Jurkat, Clone E6-1 (cell line): ENCODE results near the gene HEPACAM.

Experiments
- DNase-seq: peaks from one replicate; pipeline ENCODE4 v3.0.0-alpha.2; 2011; ENCODE audit warnings: low read depth, low spot score
- H3K4me3 ChIP-seq: 2 replicates; pipeline ENCODE4 v1.5.1; 2011; ENCODE audit warnings: mild to moderate bottlenecking, low read length, control low read depth, moderate library complexity

The HEPACAM gene

DNA sequence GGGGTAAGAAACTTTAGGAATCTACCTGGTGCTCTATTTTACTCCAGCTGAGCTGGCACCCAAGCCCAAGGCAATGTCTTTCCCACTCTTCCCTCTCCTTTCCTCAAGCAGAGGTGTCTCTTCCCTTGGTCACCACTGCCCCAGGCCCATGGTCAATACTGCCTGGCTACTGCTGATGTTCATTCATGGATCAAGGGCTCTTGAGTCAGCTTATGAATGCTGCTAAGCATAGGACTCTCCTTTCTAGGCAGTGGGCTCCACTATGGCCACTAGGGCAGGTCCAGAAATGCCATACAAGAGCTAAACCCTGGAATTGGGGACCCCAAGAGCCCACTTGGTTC is 19.5 kb downstream of the HEPACAM start:
- no peak overlapping the region for H3K4me3 ChIP-seq
- DNase-seq: no peak

DNA sequence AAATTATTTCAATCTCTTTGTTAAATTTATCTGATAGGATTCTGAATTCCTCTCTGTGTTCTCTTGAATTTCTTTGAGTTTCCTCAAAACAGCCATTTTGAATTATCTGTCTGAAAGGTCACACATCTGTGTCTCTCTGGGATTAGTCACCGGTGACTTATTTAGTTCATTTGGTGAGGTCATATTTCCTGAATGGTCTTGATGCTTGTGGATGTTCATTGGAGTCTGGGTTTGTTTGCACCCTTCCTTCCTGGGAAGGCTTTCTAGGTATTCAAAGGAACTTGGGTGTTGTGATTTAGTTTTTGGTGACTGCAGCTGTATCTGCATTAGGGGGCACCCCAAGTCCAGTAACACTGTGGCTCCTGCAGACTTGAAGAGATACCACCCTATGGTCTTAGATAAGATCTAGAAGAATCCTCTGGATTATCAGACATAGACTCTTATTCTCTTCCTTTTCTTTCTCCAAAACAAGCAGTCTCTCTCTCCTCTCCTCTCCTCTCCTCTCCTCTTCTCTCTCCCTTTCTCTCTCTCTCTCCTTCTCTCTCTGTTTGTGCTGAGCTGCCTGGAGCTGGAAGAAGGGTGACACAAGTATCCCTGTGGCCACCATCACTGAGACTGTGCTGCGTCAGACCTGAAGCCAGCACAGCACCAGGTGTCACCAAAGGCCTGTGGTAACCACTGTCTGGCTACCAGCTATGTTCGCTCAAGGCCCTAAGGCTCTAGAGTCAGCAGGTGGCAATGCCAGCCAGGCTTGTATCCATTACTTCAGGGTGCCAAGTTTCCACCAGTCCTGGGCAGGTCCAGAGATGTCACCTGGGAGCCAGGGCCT is 20.1 kb downstream of the HEPACAM start:
- no peak overlapping the region for H3K4me3 ChIP-seq
- DNase-seq: peak; percentile 59

DNA sequence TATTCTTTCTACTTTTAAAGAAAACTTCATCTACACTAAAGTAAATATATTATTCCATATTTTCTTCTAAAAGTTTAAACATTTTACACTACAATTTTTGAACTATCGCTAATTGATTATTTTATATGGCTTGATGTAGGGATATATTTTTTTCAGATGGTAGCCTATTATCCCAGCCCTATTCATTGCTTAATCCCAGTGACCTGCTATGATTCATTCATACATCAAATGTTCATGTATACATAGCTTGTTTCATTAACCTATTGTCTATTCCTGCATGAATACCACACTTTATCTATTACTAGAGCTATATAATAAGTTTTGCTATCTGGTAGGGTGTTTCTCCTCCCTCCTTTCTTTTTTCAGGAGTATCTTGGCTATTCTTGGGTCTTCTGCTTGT is 33.2 kb downstream of the HEPACAM start:
- no peak overlapping the region for H3K4me3 ChIP-seq
- DNase-seq: no peak

DNA sequence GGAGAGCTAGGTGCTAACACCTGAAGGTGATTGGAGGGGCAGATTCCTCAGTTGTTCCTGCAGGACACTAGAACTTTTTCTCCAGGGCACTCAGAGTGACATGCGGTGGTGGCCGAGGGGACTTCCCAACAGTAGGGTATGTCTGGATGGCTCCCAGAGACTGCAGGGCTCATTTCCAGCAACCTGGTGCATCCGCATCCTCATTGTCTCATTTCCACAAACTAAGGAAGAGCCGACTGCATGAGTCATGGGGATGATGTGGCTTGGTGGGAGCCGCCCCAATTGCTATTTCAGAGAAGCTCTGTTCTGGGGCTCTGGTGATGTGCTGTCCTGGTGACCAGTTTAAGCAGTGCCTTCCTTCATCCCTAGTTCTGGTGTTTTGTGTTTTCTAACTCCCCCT is 35.4 kb downstream of the HEPACAM start:
- no peak for DNase-seq
- H3K4me3 ChIP-seq: no peak overlapping the region

DNA sequence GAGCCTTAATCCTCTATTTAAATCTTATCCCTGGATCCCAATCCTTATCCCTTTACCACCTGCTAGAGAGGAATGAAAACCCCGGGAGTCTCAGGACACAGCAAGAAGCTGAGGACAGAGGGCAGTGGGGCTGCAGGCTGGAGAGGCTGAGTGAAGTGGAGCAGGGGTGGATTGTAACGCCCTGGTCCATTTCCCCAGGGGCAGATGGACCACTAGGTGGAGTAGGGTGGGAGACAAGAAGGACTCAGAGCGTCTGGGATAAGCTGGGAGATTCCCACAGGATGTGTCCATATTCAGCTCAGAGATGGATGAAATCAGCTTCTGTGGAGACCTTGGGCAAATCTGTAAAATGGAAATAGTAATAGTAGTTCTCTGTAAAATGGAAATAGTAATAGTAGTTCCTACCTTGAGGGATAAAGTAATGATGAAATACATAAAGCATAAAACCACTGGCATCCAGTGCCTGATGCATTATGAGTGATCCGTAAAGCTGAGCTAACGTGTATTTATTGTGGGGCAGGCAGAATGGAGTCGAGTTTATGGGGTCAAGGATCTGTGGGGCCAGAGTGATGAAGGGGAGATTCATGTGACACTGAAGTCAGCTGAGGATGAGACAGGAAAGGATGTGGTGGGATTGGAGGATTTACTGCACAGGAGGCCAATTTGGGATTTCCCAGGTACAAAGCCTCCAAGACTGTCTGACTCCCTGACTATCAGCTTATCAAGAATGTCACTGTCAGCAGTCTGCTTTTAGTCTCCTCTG is 36.3 kb downstream of the HEPACAM start:
- DNase-seq: no peak
- H3K4me3 ChIP-seq: no peak overlapping the region

DNA sequence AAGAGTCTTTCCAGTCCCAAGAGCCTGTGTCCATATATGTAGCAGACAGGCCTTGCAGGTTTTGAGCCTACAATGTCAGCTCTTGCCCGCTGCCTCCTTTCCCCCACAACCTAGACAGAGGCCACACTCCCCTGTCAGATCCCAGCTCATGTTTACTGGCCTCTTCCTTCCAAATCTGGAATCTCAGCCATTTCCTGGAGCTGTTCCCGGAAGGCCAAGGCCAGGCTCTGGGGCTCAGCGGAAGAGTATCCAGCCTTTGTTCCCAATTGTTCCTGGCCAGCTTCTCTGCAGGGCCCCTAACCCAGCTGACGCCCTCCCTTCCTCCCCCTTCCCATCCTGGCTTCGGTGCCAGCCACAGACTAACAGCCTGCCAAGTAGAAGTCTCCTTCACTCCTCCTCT is 37.1 kb downstream of the HEPACAM start:
- DNase-seq: no peak
- no peak overlapping the region for H3K4me3 ChIP-seq

DNA sequence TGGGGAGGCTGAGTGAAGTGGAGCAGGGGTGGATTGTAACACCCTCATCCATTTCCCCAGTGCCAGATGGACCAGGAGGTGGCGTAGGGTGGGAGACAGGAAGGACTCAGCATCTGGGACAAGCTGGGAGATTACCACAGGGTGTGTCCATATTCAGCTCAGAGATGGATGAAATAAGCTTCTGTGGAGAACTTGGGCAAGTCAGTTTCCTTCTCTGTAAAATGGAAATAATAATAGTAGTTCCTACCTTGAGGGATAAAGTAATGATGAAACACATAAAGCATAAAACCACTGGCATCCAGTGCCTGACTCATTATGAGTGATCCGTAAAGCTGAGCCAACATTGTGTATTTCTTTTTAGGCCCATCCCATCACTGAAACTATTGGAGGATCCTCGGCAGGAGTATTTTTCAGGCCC is 37.6 kb downstream of the HEPACAM start:
- DNase-seq: no peak
- H3K4me3 ChIP-seq: no peak overlapping the region

DNA sequence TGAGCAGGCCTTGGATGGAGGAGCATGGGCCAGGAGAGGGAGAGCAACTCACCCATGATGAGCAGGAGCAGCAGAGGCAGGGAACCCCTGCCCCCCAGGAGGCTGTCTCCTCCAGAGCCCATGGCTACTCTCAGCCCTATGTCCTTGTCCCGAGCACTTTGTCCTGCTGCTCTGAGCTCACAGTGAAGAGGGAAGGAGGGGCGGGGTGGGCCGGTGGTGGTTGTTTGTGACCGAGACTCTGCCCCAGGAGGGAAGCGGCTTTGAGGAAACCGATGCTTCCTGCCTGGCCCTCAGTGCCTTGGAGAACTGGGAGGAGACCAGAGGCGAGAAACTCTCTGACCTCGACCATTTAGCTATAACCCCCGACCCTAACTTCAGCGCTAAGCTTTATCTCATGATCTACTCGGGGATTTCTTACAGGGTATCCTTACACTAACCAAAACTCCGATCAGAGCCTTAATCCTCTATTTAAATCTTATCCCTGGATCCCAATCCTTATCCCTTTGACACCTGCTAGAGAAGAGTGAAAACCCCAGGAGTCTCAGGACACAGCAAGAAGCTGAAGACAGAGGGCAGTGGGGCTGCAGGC is 38.1 kb downstream of the HEPACAM start, which contains the start of gene ROBO4:
ROBO4 (minus strand) TSS at position 192 of the 589 bp plus-strand sequence; CDS start at position 122, 70 bp downstream.
- DNase-seq: no peak
- no peak within 1 kb of the TSS for H3K4me3 ChIP-seq

DNA sequence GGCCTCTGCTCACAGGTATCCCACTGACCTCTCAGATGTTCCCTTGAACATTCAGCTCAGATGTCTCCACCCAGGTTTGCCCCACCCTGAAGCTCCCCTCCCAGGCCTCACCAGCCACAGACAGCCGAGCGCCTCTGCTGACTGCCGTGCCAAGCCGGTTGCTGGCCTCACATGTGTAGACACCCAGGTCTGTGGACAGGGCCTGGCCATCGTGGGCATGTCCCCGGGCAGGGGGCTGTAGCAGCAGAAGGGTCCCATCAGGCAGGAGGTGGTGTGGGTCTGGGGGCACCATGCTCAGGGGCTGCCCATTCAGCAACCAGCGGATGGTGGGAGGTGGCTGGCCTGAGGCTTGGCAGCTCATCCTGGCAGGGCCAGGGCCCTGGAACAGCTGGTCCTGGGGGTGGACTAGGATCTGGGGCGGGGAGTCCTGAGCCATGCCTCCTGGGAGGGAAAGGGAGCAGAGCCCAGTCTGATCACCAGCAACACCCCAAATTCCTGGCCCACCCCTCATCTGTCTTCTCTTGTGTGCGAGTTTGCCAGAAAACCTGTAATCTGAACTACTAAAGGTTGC is 38.9 kb downstream of the HEPACAM start:
- DNase-seq: no peak
- H3K4me3 ChIP-seq: no peak overlapping the region

DNA sequence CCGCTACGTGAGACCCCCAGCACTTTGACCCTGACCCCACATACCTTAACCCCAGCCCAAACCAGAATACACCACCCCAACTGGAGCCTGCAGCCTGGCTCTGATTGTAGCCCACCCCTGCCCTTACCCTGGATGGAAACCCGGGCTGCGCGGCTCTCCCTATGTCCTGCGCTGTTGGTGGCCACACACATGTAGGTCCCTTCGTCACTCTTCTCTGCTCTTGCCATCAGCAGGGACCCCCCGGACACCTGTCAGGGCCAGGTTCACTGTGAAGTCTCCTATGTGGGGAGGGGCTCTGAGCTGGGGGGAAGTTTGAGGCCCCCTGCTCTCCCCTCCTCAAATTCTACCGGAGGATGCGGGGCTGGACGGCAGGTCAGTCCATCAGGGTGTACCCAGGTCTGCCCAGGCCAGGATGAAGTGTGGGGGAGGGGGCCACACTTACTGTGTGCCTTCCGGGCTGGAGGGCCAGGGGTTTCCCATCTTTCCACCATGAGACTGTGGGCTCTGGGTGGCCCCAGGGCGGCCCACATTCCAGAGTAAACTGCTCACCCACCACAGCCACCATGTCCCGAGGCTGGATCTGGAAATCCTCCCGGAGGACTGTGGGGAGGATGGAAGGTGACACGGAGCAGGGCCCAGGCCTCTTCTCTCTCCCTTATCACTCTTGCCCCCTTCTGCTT is 39.6 kb downstream of the HEPACAM start:
- no peak for DNase-seq
- H3K4me3 ChIP-seq: no peak overlapping the region

DNA sequence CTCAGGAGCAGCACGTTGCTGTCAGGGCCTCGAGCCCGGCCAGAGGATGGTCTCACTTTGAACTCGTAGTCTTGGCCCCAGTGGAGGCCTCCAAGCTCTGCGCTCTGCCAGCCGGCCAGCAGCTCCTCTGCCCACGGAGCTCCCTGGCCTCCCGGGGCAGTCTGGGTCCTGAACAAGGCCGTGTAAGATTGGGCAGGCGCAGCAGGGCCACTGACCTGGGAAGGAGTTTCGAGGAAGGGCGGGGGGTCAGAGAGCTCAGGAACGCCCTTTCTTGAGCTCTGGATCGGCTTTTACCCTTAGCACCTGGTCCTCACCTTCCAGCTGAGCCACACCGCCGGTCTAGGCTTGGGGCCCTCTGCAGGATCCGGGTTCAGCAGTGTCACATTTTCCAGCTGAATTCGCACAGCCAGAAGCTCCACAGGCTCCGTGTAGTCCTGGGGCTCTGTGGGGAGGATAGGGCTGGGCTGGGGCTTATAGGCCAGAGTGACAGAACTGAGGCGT is 40.3 kb downstream of the HEPACAM start:
- no peak overlapping the region for H3K4me3 ChIP-seq
- no peak for DNase-seq

DNA sequence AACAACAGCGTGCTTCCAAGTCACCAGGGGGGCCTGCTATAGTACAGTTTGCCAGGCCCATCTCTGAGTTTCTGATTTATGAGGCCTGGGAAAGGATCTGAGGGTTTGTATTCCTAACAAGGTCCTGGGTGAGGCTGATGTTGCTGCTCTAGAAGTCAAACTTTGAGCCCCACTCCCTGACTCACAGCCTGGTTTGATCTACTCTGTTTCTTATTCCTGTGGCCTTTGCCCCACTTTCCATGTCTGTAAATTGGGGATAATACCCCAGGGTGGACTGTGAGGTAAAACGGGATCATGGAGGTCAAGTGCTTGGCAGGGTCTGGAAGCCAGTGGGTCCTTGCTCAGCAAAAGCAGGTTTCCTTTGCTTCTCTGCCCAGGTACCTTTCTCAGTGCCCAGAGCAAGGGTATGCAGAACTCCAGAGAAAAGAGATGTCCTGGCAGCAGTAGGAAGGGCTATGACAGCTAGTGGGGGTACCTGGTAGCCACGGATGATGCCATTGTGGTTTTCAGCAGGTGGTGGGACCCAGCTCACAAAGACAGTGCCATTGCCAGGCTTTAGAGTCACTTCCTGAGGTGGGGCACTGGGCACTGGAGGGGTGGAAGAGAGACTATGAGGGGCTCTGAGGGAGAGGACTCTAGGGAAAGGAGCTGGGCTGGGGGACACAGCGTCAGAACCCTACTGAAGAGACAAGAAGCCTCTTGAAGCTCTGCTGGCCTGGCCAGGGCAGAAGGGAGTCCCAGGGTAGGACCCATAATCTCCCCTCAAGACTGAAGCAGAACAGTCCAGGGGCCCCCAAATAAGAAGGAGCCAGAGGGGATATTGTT is 41.0 kb downstream of the HEPACAM start:
- H3K4me3 ChIP-seq: no peak overlapping the region
- DNase-seq: no peak

DNA sequence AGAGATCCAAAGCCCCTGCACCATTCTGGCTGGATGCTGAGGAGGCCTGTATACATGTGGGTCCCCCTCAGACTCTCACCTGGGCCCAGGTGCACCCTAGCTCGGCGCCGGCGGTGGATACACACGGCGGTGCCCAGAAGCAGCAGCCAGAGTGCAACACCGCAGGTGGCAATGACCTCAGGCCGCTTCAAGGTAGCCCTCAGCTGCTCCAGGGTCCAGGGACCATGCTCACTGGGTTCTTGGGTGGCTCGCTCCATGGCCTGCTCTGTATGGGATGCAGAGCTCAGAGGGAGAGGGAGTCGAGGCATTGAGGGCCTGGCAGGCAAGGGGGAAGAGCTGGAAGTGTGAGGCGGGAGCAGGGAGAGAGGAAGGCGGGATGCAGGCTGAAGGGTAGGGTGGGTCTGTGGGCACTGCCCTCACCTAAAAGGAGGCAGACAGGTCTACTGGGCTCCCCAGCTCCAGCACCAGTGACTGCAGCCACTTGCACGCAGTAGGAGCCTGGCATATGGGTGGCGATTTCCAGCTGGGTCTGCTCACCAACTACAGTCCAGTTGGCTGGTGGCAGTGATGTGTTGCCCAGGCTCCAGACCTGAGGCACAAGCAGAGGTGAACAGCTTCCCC is 42.0 kb downstream of the HEPACAM start:
- H3K4me3 ChIP-seq: no peak overlapping the region
- no peak for DNase-seq

DNA sequence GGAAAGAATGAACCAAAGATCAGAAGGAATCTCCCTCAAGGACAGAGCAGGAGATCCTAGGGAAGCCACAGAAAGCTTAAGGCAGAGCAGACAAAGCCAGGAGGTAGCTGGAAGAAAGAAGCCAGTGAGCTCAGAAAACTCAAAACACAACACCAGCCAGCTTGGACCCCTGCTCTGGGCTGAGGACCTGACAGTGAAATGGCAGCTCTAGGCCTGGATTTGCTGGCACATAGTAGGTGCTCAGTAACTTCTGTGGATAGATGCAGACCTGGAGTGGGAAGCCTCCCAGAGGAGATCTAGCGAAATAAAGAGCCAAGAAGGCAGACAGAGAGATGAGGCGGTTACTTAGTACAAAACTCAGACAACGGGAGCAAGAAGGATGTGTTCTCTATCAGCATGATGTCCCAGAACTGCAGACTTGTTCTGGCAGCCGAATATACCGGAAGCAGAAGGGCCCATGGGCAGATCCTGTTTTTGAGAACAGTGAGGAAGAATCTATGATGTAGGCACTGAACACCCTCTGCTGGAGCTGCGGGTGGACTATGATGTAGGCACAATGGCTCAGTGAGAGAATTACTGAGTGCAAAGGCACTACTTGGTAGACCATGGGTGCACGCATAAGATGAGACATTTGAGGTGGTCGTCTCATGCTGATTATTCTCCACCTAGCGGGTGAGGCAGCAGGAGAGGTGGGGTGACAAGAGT is 42.9 kb downstream of the HEPACAM start:
- no peak for DNase-seq
- no peak overlapping the region for H3K4me3 ChIP-seq

DNA sequence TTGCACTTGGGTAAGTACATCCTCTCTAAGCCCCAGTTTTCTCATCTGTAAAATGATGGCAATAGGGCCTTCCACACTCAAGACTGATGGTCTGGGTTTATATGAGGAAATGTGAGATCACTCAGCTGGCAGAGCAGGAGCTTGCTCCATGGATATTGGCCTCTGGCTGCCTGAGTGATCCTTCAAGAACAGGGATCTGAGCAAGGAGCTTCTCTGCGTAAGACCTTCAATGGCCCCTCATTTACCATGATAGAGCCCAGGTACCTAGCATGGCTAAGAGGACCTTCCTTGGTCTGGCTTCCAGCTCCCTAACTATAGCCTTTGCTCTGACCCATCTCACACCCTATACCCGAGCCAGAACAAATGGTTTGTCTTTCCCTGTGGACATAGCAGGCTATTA is 43.7 kb downstream of the HEPACAM start:
- no peak for DNase-seq
- H3K4me3 ChIP-seq: no peak overlapping the region

DNA sequence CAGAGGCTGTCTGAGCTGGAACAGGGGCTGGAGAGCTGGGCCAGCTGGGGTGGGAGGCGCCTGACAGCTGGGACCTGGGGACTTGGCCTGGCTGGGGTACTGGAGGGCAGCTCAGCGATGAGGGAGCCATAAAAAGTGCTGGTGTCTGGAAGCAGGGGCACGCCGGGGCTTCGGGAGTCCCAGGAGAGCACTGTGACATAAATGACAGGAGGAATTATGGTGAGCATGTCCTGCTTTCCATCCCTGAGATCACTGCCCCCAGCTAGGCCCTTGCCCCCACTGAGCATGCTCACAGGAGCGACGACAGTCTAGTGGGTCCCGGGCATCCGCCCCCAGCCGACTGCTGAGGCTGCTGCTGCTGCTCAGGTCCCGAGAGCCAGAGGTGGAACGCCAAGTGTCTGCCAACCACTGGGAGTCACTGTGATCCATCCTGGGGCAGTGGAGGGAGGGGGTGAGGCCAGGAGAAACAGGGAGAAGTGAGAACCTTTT is 44.4 kb downstream of the HEPACAM start:
- no peak for DNase-seq
- no peak overlapping the region for H3K4me3 ChIP-seq

DNA sequence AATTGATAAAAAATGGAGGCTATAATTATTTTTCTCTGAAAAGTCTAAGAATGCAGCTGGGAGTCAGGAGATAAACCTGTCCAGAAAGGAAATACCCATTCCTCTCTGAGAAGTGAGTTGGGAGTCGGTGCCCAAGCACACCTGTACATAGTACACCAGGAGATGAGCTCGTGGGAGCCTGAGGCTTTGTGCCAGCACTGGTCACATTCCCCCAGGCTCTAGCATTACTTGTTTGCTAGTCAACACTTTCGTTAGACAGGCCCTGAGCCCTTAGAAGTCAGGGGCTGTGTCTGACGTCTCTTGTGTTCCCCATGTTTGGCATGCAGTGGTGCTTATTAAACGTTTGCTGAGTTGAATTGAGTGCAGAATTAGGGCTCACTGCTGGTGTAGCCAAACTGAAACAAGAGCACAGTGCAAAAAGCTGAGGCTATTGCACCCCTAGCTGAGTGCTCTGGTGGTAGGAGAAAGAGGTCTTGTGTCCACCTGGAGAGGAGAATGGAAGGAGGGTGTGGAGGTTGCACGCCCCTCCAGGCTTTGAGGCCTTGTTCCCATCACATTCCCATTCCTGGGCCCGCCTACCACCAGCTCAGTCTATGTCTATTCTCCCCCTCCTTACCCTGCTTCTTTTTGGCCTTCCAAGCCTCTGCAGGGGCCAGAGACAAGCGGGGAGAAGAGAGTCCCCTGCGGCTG is 45.0 kb downstream of the HEPACAM start:
- no peak for DNase-seq
- no peak overlapping the region for H3K4me3 ChIP-seq
